ENCODE results near the gene JSRP1. TPM values are rescaled to one million over a fixed set of nuclear protein-coding genes. Genes with fewer than 3 reads are reported as not detected.

Gene JSRP1
- total and polyA plus RNA-seq, 2 experiments from 2014 or later, result 2.4 to 3.1 TPM

- Histone ChIP-seq H3K27ac (ENCODE audit: low read depth) (no peak overlapping the region), H4K20me1 (replicated peaks; ENCODE audit: insufficient read depth) (no peaks in the 10 kb centered on the region; the same call in 1 of the 2 replicates), H3K79me2 (replicated peaks; ENCODE audit: insufficient read depth) (no peaks in the 10 kb centered on the region), H3F3A (replicated peaks; ENCODE audit: low read depth) (peaks cover 4% of the 10 kb centered on the region; the same call in 1 of the 2 replicates), H3K9me2 (ENCODE audit: insufficient read depth) (no peaks in the 10 kb centered on the region), H3K4me1 (ENCODE audit: insufficient read depth) (peaks cover 5% of the 10 kb centered on the region; the same call in 1 of the 2 replicates), H3K36me3 (ENCODE audit: insufficient read depth) (peaks cover 2% of the 10 kb centered on the region; the same call in 1 of the 2 replicates), H3K27me3 (ENCODE audit: insufficient read depth) (peaks cover 21% of the 10 kb centered on the region), H2AFZ (no peak overlapping the region), H3K4me3 (no peak overlapping the region), H3K4me2 (no peak overlapping the region)
- ATAC-seq (peak; percentile 4), DNase-seq (ENCODE audit: low spot score) (peak; percentile 41)
- Mint-ChIP-seq H3K27ac (no peak overlapping the region), H3K4me1 (peaks cover 3% of the 10 kb centered on the region; the same call in 2 of the 3 replicates), H3K4me3 (no peak overlapping the region), H3K36me3 (ENCODE audit: low read depth) (peaks cover 20% of the 10 kb centered on the region), H3K27me3 (ENCODE audit: insufficient read depth, low read depth, poor library complexity) (peaks cover 33% of the 10 kb centered on the region), H3K9me3 (no peaks in the 10 kb centered on the region)
- TF ChIP-seq EZH2phosphoT487 (IDR thresholded peaks at IDR 0.05; ENCODE audit: unreplicated experiment) (no peak), CREB1 (CRISPR knock-in tag; IDR thresholded peaks at IDR 0.05; ENCODE audit: low read depth) (no peak), REST (IDR thresholded peaks at IDR 0.05; ENCODE audit: unreplicated experiment) (no peak), ZNF462 (CRISPR knock-in tag; IDR thresholded peaks at IDR 0.05) (no peak), JUNB (IDR thresholded peaks at IDR 0.05; ENCODE audit: unreplicated experiment) (no peak), ZNF331 (CRISPR knock-in tag; IDR thresholded peaks at IDR 0.05; ENCODE audit: low read depth) (no peak), STAT1 (IDR thresholded peaks at IDR 0.05; ENCODE audit: unreplicated experiment) (no peak), NANOG (IDR thresholded peaks at IDR 0.05; ENCODE audit: borderline replicate concordance) (no peak), ETS1 (IDR thresholded peaks at IDR 0.05) (no peak), ZNF114 (CRISPR knock-in tag; IDR thresholded peaks at IDR 0.05) (no peak), CTCF (conservative IDR thresholded peaks at IDR 0.05; ENCODE audit: low read depth in 2 of 2) (no peak), EZH2 (IDR thresholded peaks at IDR 0.05; ENCODE audit: low read depth, unreplicated experiment) (no peak), POLR2AphosphoS5 (IDR thresholded peaks at IDR 0.05; ENCODE audit: low read depth) (no peak)
These were observed 6.1 kb downstream of the JSRP1 start for GRCh38 chr19:2249880-2250765.

All from GM23338 (cell line).